Right lobe of liver (tissue), 6 donors: Measurements from ENCODE around the gene DPAGT1. TPM values are rescaled to one million over a fixed set of nuclear protein-coding genes. Genes with fewer than 3 reads are reported as not detected.

ENCODE experiments used
- ATAC-seq, 4 donors: fragments of 200-7000 bp; cut with Tn5 transposase; one replicate each; pipeline ENCODE4 v1.9.1; 2020; ENCODE audit warnings: mild to moderate bottlenecking in 4 of 4, moderate library complexity in 4 of 4
- DNase-seq, 3 donors: peaks; one replicate each; pipeline ENCODE4 v3.0.0-alpha.2; 2020
- H3K27ac ChIP-seq, 3 donors: fragments of 200-600 bp; one replicate each; pipeline ENCODE4 v1.8.0; 2022
- H3K27me3 ChIP-seq, 2 donors: fragments of 200-600 bp; one replicate each; pipeline ENCODE4 v1.8.0; 2022
- H3K36me3 ChIP-seq, 4 donors: fragments of 200-600 bp; sonication (generic) in 1 of 4; one replicate each; pipeline versions ENCODE4 v1.5.1 to v1.8.0; 2017 to 2022; ENCODE audit warnings: control low read depth in 1 of 4
- H3K4me1 ChIP-seq, 4 donors: fragments of 200-600 bp; sonication (generic) in 1 of 4; one replicate each; pipeline versions ENCODE4 v1.5.1 to v1.8.0; 2017 to 2022; ENCODE audit warnings: control low read depth in 1 of 4
- H3K4me3 ChIP-seq, 3 donors: fragments of 200-600 bp; one replicate each; pipeline ENCODE4 v1.8.0; 2022
- H3K9me3 ChIP-seq, 4 donors: fragments of 200-600 bp; sonication (generic) in 1 of 4; one replicate each; pipeline versions ENCODE4 v1.5.1 to v1.8.0; 2017 to 2022; ENCODE audit warnings: control low read depth in 1 of 4
- POLR2A ChIP-seq: fragments of 450-650 bp; IDR thresholded peaks from one replicate; pipeline ENCODE4 v1.6.1; 2017; ENCODE audit warnings: antibody characterized with exemption, mild to moderate bottlenecking
- WGBS: methylation state at CpG from one replicate; pipeline ENCODE4 v1.1.6; 2018; ENCODE audit warnings: low coverage, low lambda C conversion rate; ENCODE audit not compliant: insufficient coverage; ENCODE audit errors: missing lambda C conversion rate; 5-methylcytosine and 5-hydroxymethylcytosine counted together
- intact Hi-C, 2 donors: fragments of 100-400 bp; cut with DNase I; formaldehyde crosslinking; loops; one replicate each; pipeline versions ENCODE4 v1.11.2 to v1.14.1; 2022
- total RNA-seq, 6 experiments: library from RNA; depleted of rRNA in 2 of 6; stranded (reverse); fragments of >200 nt in 2 of 6; fragmentation: NEBNext Ultra II Directional in 3 of 6; extraction: Animal tissue kit (Norgen Biotek cat#: 25700) in 3 of 6; gene quantifications; one replicate each; pipeline versions ENCODE4 v1.1.0 to v1.2.4, GENCODE V29; 2016 to 2023
- TF ChIP-seq, protein P1 (sequence below), 4 donors: fragments of 200-600 bp in 3 of 4; fragments of 450-650 bp in 1 of 4; IDR thresholded peaks; one replicate each; pipeline versions ENCODE4 v1.5.1 to v1.8.0; 2016 to 2022; ENCODE audit warnings: antibody characterized with exemption in 4 of 4, mild to moderate bottlenecking in 2 of 4
- donor health status: DM: no; HTN: yes; CAD: no.
- donor health status: DM: no; HTN: no; CAD: no.
- donor health status: DM: no; HTN: no; CAD: no.
- donor health status: DM: no; HTN: yes; CAD: no.
- donor health status: DM: no; HTN: yes; CAD: no.

The DPAGT1 gene
- total RNA-seq, 6 experiments from 2014 or later, result 29.8 to 55.5 (median 41.6) TPM

DNA sequence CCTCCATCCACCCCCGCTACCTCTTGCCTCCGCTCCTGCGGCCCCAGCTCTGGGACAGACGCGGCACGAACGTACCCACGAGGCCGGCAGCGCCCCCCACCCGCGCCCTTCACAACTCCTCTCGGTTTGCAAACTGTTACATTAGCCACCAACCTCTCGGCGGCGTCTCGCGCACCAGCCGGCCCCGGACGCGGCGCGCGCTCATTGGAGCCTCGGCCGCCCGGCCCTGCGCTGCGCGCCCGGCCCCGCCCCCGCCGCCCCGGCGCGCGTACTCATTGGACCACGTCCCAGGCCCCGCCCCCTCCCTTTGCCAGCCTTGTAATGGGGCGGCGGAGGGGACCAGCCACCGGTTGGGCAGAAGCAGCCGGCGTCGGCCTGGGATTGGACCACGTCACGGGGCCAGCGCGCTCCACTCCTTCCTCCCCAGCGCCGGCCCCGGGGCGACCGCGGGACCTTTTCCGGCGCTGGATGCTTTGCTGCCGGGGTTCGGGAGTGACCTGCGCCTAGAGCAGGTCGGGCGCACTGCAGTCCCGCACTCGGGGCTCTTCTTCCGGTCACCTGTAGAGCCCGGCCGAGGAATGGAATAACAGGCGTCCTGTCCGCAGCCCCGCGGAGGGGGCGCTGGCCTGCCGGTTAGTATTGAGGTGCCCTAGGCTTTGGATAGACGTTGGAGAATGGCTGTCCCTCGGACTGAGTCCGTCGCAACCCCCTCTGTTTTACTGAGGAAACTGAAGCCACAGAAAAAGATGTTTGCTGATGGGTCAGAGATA, 44.5 kb downstream of the DPAGT1 start, which contains the start of gene HYOU1:
HYOU1 (minus strand) TSS at position 206 of the 770 bp plus-strand sequence. CDS start 1,045 bp downstream, outside the sequence.
- peak within 1 kb of the TSS; percentile 58 to 83 (median 79) for H3K27ac ChIP-seq
- peaks cover 10 to 30% (median 19%) of the 10 kb centered on the region in 4 donors for H3K36me3 ChIP-seq
- no peaks in the 10 kb centered on the region for H3K9me3 ChIP-seq
- peak within 1 kb of the TSS; percentile 95 to 99 (median 98) for H3K4me3 ChIP-seq
- peak; percentile 92 for TF ChIP-seq POLR2A
- TF ChIP-seq, protein P1, sequence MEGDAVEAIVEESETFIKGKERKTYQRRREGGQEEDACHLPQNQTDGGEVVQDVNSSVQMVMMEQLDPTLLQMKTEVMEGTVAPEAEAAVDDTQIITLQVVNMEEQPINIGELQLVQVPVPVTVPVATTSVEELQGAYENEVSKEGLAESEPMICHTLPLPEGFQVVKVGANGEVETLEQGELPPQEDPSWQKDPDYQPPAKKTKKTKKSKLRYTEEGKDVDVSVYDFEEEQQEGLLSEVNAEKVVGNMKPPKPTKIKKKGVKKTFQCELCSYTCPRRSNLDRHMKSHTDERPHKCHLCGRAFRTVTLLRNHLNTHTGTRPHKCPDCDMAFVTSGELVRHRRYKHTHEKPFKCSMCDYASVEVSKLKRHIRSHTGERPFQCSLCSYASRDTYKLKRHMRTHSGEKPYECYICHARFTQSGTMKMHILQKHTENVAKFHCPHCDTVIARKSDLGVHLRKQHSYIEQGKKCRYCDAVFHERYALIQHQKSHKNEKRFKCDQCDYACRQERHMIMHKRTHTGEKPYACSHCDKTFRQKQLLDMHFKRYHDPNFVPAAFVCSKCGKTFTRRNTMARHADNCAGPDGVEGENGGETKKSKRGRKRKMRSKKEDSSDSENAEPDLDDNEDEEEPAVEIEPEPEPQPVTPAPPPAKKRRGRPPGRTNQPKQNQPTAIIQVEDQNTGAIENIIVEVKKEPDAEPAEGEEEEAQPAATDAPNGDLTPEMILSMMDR (IDR thresholded peaks at IDR 0.05), result peak in 3 of 4 donors; percentile 16 to 24 (median 24)
- H3K4me1 ChIP-seq, result peaks cover 0 to 19% (median 3%) of the 10 kb centered on the region in 4 donors
- intact Hi-C loops, result no loop called here
- DNase-seq (peak; percentile 99), ATAC-seq (peak; percentile 96 to 98 (median 96))
- WGBS, result 0% methylated on average over 10 of the region's 79 CpGs
- no peaks in the 10 kb centered on the region for H3K27me3 ChIP-seq

DNA sequence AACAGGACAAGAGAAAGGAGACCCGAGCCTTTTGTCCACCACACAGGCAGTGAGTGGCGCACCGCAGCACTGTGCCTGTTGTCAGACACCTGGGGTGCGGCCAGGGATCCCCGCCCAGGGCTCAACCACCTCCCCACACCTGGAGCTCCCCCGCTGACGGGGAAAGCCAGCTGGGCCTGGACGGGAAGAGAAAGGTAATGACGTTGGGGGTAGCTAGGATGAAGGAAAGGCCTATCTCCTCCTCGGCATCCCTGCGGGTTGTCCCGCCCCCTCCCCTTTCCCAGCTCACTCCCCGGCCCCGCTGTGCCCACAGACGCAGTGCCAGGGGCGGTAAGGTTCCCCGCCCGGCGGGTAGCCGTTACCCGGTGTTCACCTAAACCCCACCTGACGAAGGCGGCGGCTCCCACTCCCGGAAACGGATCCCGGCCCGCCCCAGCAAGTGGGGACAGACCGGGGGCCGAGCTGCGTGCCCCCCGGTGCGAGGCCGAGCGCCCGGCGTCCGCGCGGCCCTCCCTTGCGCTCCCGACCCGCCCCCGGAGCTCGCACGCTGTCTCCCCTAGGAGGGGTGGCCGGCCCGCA, 45.1 kb downstream of the DPAGT1 start:
- Histone ChIP-seq H3K4me3 (peak overlapping the region; percentile 95 to 99 (median 98)), H3K4me1 (peaks cover 0 to 19% (median 3%) of the 10 kb centered on the region in 4 donors), H3K9me3 (no peaks in the 10 kb centered on the region), H3K27me3 (no peaks in the 10 kb centered on the region), H3K36me3 (peaks cover 10 to 37% (median 25%) of the 10 kb centered on the region in 4 donors), H3K27ac (peak overlapping the region; percentile 47 to 83 (median 58))
- WGBS, result 0% methylated on average over 10 of the region's 48 CpGs
- ATAC-seq (peak in 2 of 4 donors; percentile 0 to 1), DNase-seq (peak in 2 of 3 donors; percentile 50 to 63)
- TF ChIP-seq, protein P1 (IDR thresholded peaks at IDR 0.05), result no peak
- TF ChIP-seq POLR2A, result no peak
- intact Hi-C loops, result no loop called here

DNA sequence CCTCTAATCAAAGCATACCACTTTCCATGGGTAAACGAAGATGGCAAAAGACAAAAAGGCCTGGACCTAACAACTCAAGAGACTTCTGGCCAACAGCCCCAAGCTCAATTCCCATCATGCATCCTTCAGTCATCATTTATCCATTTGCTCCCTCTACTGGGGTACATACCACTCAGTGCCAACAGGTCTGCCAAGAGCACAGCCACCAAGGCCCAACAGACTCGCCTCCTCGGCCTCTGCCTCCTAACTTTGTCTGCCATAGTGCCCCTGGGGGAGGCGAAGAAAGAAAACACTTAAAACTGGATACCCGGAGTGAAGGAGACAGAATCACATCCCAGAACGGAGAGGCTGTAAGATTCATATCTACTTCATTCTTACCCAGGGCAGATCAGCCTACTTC, 45.8 kb downstream of the DPAGT1 start:
- no peaks in the 10 kb centered on the region for H3K9me3 ChIP-seq
- 17% methylated on average over 5 of the region's 6 CpGs for WGBS
- ATAC-seq (no peak), DNase-seq (no peak)
- TF ChIP-seq POLR2A, result no peak
- TF ChIP-seq, protein P1 (IDR thresholded peaks at IDR 0.05), result no peak
- no peak overlapping the region for H3K27ac ChIP-seq
- peak overlapping the region; percentile 95 to 99 (median 98) for H3K4me3 ChIP-seq
- peaks cover 0 to 19% (median 3%) of the 10 kb centered on the region in 4 donors for H3K4me1 ChIP-seq
- H3K27me3 ChIP-seq, result no peaks in the 10 kb centered on the region
- intact Hi-C loops, result no loop called here
- H3K36me3 ChIP-seq, result peaks cover 10 to 43% (median 28%) of the 10 kb centered on the region in 4 donors

- Histone ChIP-seq H3K4me3 (no peak overlapping the region), H3K27ac (no peak overlapping the region), H3K36me3 (peaks cover 12 to 57% (median 40%) of the 10 kb centered on the region in 4 donors), H3K27me3 (no peaks in the 10 kb centered on the region), H3K4me1 (peaks cover 0 to 19% (median 3%) of the 10 kb centered on the region in 4 donors), H3K9me3 (no peaks in the 10 kb centered on the region)
- intact Hi-C loops, result no loop called here
- WGBS, result 70% methylated on average over 2 of the region's 10 CpGs
- DNase-seq (no peak), ATAC-seq (no peak)
- TF ChIP-seq POLR2A, result no peak
- TF ChIP-seq, protein P1 (IDR thresholded peaks at IDR 0.05), result no peak
Observed at GRCh38 chr11:119054418-119054817, 47.2 kb downstream of the DPAGT1 start.
